ENCODE measurements around the gene SORCS2. TPM values are rescaled to one million over a fixed set of nuclear protein-coding genes. Genes with fewer than 3 reads are reported as not detected.
A peak's percentile ranks its signal among the peaks of the same experiment; 100 is the strongest.

Gene SORCS2
- polyA plus RNA-seq, 1 donor from 2014 or later: not detected

DNA sequence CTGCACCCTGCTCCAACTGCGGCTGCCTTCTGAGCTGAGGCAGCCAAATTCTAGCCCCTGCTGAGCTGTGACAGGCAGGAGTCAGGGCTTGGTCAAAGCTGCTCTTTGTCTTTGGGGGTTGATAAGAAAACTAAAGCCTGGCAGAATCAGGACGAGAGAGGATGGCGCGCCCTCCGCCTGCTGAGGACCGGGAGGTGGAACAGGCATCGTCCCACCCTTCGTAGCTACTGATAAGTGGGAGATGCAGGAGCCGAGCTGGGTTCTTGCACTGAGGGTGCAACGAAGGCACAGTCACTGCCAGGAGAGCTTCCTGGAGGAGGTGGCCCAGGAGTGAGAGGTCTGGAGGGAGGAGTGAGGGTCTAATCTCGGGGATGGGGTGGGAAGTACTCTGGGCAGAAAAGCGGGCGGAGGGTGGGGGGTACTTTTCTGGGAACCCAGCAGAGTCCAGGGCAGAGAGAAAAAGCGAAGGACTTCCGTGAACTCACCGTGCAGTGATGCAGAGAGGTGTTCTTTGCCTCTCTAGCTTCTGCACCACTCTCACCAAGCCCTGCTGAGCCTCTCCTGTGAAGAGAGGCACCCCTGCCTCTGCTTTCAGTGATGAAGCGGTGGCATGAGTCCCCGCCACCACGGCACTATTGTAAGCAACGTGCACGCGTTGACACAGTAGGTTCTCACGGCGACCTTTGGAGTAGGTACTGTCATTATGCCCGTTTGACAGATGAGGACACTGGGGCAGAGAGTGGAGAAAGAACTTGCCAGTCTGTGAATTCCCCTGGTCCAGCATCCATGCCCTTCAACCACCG, 107.8 kb downstream of the SORCS2 start:
- Mint-ChIP-seq H3K4me3 (no peak overlapping the region), H3K36me3 (no peaks in the 10 kb centered on the region), H3K27ac (no peak overlapping the region), H3K4me1 (peaks cover 0 to 2% (median 0%) of the 10 kb centered on the region in 3 donors), H3K27me3 (peaks cover 5% of the 10 kb centered on the region), H3K9me3 (peaks cover 0 to 3% (median 0%) of the 10 kb centered on the region in 3 donors)

DNA sequence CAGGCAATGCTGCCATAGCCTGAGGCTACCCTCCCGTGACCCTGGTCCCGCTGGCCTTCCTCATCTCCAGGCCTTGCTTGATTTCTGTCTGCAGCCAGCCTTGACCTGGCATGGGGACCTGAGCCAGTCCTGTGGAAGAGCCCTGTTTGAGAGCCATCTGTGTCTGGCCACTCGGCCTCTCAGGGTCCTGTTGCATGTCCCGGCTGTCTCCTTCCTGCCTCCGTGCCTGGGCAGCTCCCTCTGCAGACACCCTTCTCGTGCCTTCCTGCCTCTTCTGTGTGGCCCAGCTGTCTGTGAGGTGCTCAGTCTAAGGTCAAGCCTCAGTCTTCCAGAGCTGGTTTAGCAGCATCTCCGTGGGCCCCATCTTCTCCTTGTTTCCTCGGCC, 108.4 kb downstream of the SORCS2 start:
- H3K36me3 Mint-ChIP-seq: no peaks in the 10 kb centered on the region
- H3K27me3 Mint-ChIP-seq: peaks cover 5% of the 10 kb centered on the region
- H3K4me3 Mint-ChIP-seq: no peak overlapping the region
- H3K4me1 Mint-ChIP-seq: peaks cover 0 to 2% (median 0%) of the 10 kb centered on the region in 3 donors
- H3K9me3 Mint-ChIP-seq: peaks cover 0 to 3% (median 0%) of the 10 kb centered on the region in 3 donors
- H3K27ac Mint-ChIP-seq: peak overlapping the region in 1 of 3 donors; percentile 50

GRCh38 chr4:7301126-7301785, 108.9 kb downstream of the SORCS2 start:
- H3K27ac Mint-ChIP-seq: peak overlapping the region in 1 of 3 donors; percentile 50
- peaks cover 0 to 2% (median 0%) of the 10 kb centered on the region in 3 donors for H3K4me1 Mint-ChIP-seq
- no peaks in the 10 kb centered on the region for H3K36me3 Mint-ChIP-seq
- peaks cover 0 to 3% (median 0%) of the 10 kb centered on the region in 3 donors for H3K9me3 Mint-ChIP-seq
- H3K27me3 Mint-ChIP-seq: peaks cover 5% of the 10 kb centered on the region
- no peak overlapping the region for H3K4me3 Mint-ChIP-seq

- peaks cover 0 to 3% (median 0%) of the 10 kb centered on the region in 3 donors for H3K9me3 Mint-ChIP-seq
- no peak overlapping the region for H3K4me3 Mint-ChIP-seq
- H3K36me3 Mint-ChIP-seq: no peaks in the 10 kb centered on the region
- H3K4me1 Mint-ChIP-seq: peaks cover 0 to 2% (median 0%) of the 10 kb centered on the region in 3 donors
- H3K27me3 Mint-ChIP-seq: peaks cover 5% of the 10 kb centered on the region
- H3K27ac Mint-ChIP-seq: no peak overlapping the region
Measured at GRCh38 chr4:7301846-7302630, 109.7 kb downstream of the SORCS2 start.

DNA sequence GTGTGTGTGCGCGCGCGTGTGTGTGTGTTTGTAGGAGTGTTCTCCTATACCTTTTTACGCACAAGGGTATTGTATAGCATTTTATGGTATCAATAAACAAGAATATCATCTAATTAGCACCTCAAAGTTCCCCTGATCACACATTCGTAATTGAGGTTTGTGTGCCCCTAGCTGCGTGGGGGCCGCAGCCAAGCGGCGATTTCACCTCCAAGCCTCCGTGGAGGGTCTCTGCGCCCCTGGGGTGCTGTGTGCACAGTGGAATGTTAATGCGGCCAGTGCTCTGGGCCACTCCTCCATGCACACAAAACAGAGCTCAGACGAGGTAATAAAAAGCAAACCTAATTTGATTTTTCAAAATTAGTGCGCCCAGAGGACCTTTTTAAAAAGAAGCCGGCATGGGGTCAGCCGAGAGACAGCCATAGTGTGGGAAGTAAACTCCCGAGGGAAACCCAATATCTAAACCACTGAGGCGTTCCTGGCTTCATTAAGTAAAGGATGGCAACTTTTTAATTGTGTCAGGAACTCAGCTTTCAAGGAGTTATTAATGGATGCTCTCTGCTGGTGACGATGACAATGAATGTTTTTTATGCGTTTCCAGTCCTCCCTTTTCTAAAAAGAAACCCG, 110.6 kb downstream of the SORCS2 start:
- Mint-ChIP-seq H3K4me3 (no peak overlapping the region), H3K36me3 (no peaks in the 10 kb centered on the region), H3K9me3 (peaks cover 0 to 3% (median 0%) of the 10 kb centered on the region in 3 donors), H3K27ac (no peak overlapping the region), H3K27me3 (peaks cover 5% of the 10 kb centered on the region), H3K4me1 (peaks cover 0 to 2% (median 0%) of the 10 kb centered on the region in 3 donors)

- peaks cover 0 to 3% (median 0%) of the 10 kb centered on the region in 3 donors for H3K9me3 Mint-ChIP-seq
- no peak overlapping the region for H3K4me3 Mint-ChIP-seq
- no peaks in the 10 kb centered on the region for H3K36me3 Mint-ChIP-seq
- peaks cover 5% of the 10 kb centered on the region for H3K27me3 Mint-ChIP-seq
- H3K4me1 Mint-ChIP-seq: peaks cover 0 to 2% (median 0%) of the 10 kb centered on the region in 3 donors
- no peak overlapping the region for H3K27ac Mint-ChIP-seq
Measured at GRCh38 chr4:7303561-7303960, 111.2 kb downstream of the SORCS2 start.

- Mint-ChIP-seq H3K27ac (no peak overlapping the region), H3K4me3 (no peak overlapping the region), H3K4me1 (no peaks in the 10 kb centered on the region), H3K27me3 (peaks cover 8% of the 10 kb centered on the region), H3K36me3 (no peaks in the 10 kb centered on the region), H3K9me3 (peaks cover 0 to 3% (median 0%) of the 10 kb centered on the region in 3 donors)
Measured at GRCh38 chr4:7304436-7304835, 112.1 kb downstream of the SORCS2 start.

GRCh38 chr4:7306021-7306965, 114.0 kb downstream of the SORCS2 start:
- no peak overlapping the region for H3K4me3 Mint-ChIP-seq
- no peaks in the 10 kb centered on the region for H3K9me3 Mint-ChIP-seq
- H3K4me1 Mint-ChIP-seq: no peaks in the 10 kb centered on the region
- H3K27me3 Mint-ChIP-seq: peaks cover 5% of the 10 kb centered on the region
- no peaks in the 10 kb centered on the region for H3K36me3 Mint-ChIP-seq
- H3K27ac Mint-ChIP-seq: no peak overlapping the region

DNA sequence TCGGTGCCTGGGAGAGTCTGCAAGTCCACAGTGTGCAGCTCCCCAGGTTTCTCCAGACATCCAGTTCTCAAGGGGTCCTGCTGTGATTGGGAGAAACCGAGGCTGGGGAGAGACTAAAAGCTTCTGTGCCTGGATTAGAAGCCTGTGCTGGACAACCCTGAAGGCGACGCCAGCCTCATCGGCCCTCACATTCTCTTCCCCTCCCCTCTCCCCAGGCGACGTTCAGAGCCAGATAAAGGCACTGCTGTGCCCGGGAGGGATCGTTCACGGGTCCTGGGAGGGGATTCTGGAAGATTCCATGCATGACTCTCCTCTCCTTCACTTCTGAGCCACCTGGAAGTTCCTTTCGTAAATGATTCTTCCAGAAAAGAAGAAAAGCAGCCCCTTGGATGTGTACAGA, 114.6 kb downstream of the SORCS2 start:
- no peak overlapping the region for H3K4me3 Mint-ChIP-seq
- H3K27me3 Mint-ChIP-seq: peaks cover 5% of the 10 kb centered on the region
- no peak overlapping the region for H3K27ac Mint-ChIP-seq
- H3K36me3 Mint-ChIP-seq: no peaks in the 10 kb centered on the region
- H3K9me3 Mint-ChIP-seq: no peaks in the 10 kb centered on the region
- H3K4me1 Mint-ChIP-seq: no peaks in the 10 kb centered on the region

DNA sequence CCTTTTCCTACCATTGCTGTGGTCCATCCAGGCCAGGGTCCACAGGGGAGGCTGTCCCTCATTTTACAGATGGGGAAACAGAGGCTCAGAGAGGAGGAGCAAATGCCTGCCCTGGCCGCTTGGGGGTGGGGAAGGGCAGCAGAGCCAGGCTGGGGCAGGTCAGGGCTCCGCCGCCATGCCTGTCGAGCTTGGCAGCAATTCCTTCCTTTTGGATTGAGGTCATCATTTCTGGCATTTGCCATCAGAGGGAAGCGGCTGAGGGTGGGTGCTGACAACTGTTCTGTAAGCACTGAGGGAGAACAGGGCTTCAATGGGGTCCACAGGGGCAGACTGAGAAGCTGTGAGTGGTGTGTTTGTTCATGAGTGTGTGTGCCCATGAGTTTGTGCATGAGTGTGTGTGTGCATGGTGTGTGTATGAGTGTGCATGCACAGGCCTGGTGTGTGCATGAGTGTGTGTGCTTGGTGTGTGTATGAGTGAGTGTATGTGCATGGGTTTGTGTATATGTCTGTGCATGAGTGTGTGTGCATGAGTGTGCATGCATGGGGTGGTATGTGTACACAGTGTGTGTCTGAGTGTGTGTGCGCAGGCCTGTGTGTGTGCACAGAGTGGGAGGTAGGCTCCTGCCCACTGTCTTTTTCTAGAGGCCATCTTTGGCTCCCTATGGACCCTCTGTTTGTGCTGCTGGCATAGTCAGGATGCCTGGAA, 115.2 kb downstream of the SORCS2 start:
- Mint-ChIP-seq H3K9me3 (no peaks in the 10 kb centered on the region), H3K27ac (no peak overlapping the region), H3K27me3 (peaks cover 5% of the 10 kb centered on the region), H3K4me1 (no peaks in the 10 kb centered on the region), H3K4me3 (no peak overlapping the region), H3K36me3 (no peaks in the 10 kb centered on the region)

GRCh38 chr4:7309181-7309580, 116.8 kb downstream of the SORCS2 start:
- Mint-ChIP-seq H3K36me3 (no peaks in the 10 kb centered on the region), H3K4me3 (no peak overlapping the region), H3K27me3 (peaks cover 5% of the 10 kb centered on the region)

DNA sequence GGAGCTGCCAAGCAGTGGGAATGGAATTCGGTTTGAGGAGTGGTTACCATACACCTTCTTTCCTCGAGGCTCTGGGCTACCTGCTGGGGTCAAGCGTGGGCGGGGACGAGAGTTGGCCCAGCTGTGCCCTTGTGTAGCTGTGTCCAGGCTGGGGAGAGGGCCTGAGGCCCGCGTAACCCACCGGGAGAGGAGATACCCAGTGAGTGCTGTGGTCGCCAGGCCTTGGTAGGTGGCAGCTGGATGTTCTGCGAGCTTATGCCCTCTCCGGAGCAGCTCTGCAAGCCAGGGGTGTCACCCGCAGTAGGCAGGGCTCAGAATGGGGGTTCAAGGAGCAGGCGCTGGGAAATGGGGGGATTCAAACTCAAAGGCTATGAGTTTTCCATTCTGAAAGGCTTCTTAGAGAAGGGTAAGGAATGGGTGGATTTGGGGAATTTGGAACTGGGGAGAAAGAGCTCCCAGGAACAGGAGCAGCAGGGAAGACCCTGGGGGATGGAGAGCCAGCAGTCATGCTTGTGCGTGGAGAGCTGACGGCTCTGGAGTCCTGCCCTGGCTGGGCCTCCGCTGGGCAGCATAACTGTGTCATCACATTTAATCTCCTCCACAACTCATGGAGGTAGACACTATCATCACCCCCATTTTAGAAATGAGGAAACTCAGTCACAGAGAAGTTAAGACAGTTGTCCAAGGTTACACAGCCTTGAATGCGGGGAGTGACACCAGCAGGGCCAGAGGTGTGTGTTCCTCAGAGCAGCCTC, 117.5 kb downstream of the SORCS2 start:
- Mint-ChIP-seq H3K27me3 (peaks cover 3% of the 10 kb centered on the region), H3K4me1 (no peaks in the 10 kb centered on the region), H3K9me3 (no peaks in the 10 kb centered on the region), H3K36me3 (no peaks in the 10 kb centered on the region), H3K27ac (no peak overlapping the region), H3K4me3 (no peak overlapping the region)

More at GRCh38 chr4:7309181-7309580, 116.8 kb downstream of the SORCS2 start:
- no peaks in the 10 kb centered on the region for H3K9me3 Mint-ChIP-seq
- H3K4me1 Mint-ChIP-seq: no peaks in the 10 kb centered on the region
- peak overlapping the region in 1 of 3 donors; percentile 57 for H3K27ac Mint-ChIP-seq

DNA sequence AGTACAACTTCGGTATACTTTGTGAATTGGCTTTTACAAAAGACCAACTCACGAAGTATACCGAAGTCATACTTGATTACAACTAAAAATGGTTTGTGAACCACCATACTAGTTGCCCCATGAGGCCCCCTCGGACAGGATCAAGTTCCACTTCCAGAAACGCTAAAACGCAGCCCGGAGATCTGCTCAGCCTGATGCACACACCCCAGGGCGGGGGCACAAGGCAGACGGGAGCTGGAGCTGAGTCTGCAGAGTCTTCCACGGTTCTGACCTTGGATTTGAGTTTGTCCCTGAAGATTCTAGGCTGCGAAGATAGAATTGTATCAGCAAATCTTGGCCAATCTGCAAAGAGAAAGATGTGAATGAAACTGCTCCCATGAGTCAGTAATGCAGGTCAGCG, 118.1 kb downstream of the SORCS2 start:
- Mint-ChIP-seq H3K9me3 (no peaks in the 10 kb centered on the region), H3K36me3 (no peaks in the 10 kb centered on the region), H3K27me3 (peaks cover 3% of the 10 kb centered on the region), H3K4me1 (no peaks in the 10 kb centered on the region), H3K4me3 (no peak overlapping the region), H3K27ac (no peak overlapping the region)
